ENCODE data around the gene GSG1L.

The GSG1L gene

DNA sequence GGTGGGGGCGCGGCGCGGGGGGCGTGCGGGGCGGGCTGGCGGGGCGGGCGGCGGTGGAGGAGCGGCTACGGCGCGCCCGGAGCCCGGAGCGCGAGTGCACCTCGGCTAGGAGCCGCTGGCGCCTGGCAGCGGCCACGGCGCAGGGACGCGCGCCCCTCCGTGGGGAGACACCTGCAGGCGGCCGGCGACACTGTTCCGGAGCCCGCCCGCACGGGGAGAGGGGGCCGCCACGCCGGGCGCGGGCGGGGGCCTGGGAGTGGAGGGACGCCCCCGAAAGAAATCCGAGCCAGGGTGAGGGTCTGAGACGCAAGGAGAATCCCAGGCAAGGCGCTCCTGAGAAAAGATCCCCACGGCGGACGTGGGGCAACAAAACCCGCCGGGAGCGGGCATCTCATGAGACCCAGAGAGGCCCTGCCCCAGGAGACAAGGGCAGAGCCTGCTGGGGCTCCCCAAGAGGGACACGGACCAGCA lies at the start of gene GSG1L:
TSS of gene GSG1L (minus strand) at position 124 of the 471 bp plus-strand sequence. CDS start 290 bp downstream, outside the sequence.
- Histone ChIP-seq H3K4me3 (no peak within 1 kb of the TSS), H3K36me3 (replicated peaks) (no peaks in the 10 kb centered on the region), H3K4me1 (no peaks in the 10 kb centered on the region), H3K27me3 (ENCODE audit: low read depth) (peaks cover 54% of the 10 kb centered on the region), H3K9me3 (no peaks in the 10 kb centered on the region)
- DNase-seq (ENCODE audit: low spot score in 2 of 2), result no peak
- in situ Hi-C loops (cut with MboI; ENCODE audit: low sequenced_read_pairs), result loop anchor here (25.0 kb wide), 1 partner anchor 451 kb away; no protein-coding TSS in a partner anchor

DNA sequence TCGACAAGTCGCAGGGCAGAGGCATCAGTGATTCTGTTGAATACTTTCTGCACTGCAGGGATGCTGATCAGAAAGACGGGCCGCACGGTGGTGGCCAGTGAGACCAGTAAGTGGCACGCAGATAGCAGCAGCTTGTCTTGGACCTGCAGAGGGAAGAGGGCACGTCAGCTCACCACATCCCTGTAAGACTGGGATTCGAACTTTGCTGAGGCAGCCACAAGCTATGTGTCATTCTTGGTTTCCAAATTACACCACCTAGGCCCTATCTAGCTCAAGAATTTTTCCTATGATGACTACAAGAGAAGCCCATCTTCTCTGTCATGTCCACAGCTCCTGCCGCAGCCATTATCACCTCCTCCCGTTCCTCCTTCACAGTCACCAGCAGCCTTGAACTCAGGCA lies 49.4 kb upstream of the GSG1L start:
- DNase-seq (ENCODE audit: low spot score in 2 of 2), result no peak
- in situ Hi-C loops (cut with MboI; ENCODE audit: low sequenced_read_pairs), result no loop called here
- H3K9me3 ChIP-seq, result no peaks in the 10 kb centered on the region
- H3K4me3 ChIP-seq, result no peak overlapping the region
- H3K27me3 ChIP-seq (ENCODE audit: low read depth), result no peaks in the 10 kb centered on the region
- H3K4me1 ChIP-seq, result no peaks in the 10 kb centered on the region
- peaks cover 99% of the 10 kb centered on the region for H3K36me3 ChIP-seq (replicated peaks)

DNA sequence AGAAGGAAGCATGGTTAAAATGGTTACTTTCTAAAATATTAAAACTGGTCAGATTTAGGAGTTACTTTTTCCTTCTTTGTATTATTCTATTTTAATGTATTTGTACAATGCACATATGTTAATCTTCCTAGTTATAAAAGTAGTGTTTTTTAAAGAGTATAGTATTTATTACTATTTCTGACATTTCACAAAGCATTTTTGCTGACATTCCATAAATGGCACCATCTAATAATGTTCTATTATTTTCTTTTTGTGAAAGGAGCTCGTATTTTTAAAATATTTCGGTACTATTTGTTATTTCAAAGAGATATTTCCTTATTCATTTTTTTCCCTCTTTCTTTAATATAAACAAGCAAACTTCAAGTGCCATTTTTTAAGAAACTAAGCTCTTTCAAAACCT lies 47.5 kb upstream of the GSG1L start:
- H3K27me3 ChIP-seq (ENCODE audit: low read depth), result no peaks in the 10 kb centered on the region
- H3K36me3 ChIP-seq (replicated peaks), result peaks cover 99% of the 10 kb centered on the region
- no peaks in the 10 kb centered on the region for H3K9me3 ChIP-seq
- in situ Hi-C loops (cut with MboI; ENCODE audit: low sequenced_read_pairs), result no loop called here
- H3K4me3 ChIP-seq, result no peak overlapping the region
- no peak for DNase-seq (ENCODE audit: low spot score in 2 of 2)
- H3K4me1 ChIP-seq, result no peaks in the 10 kb centered on the region

DNA sequence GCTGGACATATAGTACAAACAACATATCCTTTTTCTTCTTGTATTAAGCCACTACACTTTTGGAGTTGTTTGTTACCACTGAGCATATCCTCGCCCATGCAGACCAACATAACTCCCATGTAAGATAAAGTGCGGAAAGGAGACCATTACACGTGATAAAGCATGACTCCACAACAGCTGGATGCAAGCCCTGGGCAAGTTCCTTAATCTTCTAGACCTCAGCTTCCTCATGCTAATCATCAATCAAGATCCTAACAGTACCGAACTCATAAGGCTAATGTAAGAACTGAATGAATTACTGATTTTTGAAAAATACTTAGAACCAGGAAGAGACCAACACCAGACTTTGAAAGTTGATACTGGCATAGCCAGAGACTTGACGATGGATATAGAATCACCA lies 47.0 kb upstream of the GSG1L start:
- in situ Hi-C loops (cut with MboI; ENCODE audit: low sequenced_read_pairs), result no loop called here
- no peaks in the 10 kb centered on the region for H3K4me1 ChIP-seq

DNA sequence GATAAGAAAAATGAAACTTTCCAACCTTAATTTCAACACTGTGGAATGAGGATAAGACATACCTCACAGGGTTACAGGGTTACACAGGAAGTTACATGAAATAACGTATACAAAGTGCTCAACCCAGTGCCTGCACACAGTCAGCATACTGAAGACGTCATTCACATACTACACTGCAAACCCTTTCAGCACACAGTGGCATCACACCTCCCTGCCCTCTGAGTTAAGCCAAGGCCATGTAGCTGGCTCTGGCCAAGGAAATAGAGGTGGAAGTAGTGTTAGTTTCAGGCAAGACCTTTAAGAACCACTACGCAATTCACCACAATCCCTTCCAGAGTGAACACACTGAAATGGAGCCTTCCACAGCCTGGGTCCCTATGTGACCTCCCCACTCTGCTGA lies 46.6 kb upstream of the GSG1L start:
- no peak overlapping the region for H3K4me3 ChIP-seq
- no peaks in the 10 kb centered on the region for H3K27me3 ChIP-seq (ENCODE audit: low read depth)
- in situ Hi-C loops (cut with MboI; ENCODE audit: low sequenced_read_pairs), result no loop called here
- H3K36me3 ChIP-seq (replicated peaks), result peaks cover 99% of the 10 kb centered on the region
- H3K4me1 ChIP-seq, result no peaks in the 10 kb centered on the region
- H3K9me3 ChIP-seq, result no peaks in the 10 kb centered on the region
- DNase-seq (ENCODE audit: low spot score in 2 of 2), result no peak

More for the DNA sequence above, 47.0 kb upstream of the GSG1L start:
- H3K9me3 ChIP-seq, result no peaks in the 10 kb centered on the region
- peaks cover 99% of the 10 kb centered on the region for H3K36me3 ChIP-seq (replicated peaks)
- H3K4me3 ChIP-seq, result no peak overlapping the region
- DNase-seq (ENCODE audit: low spot score in 2 of 2), result no peak
- no peaks in the 10 kb centered on the region for H3K27me3 ChIP-seq (ENCODE audit: low read depth)

DNA sequence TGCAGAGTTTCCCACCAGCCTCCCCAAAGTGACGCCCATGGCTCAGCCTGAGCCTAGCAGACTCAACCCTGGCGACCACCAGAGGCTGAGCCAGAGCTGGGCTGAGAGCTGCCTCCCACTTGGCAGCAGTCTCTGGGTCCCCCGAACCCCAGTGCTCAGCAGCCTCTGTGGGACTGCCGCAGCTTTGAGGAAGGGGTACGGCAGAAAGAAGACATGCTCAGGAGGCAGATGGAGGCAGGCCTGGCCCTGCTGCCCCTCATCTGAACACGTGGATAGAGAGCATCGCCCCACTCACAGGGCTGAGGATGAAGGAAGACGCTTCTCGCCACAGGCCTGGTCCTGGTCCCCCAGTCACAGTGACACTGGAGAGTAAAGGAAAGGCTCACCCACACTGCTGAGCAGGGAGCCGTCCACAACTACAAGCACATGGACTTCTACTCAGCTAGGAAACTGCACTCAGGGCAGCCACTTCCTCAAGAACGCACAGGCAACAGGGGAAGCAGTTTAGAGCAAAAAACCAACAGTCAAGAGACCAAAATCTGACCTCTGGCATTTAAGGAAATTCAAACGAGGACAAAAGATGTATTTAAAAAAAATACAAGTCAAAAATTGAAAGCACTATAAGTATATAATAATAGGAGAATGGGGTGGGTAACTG lies 45.2 kb upstream of the GSG1L start:
- Histone ChIP-seq H3K9me3 (no peaks in the 10 kb centered on the region), H3K4me1 (no peaks in the 10 kb centered on the region), H3K36me3 (replicated peaks) (peaks cover 99% of the 10 kb centered on the region), H3K4me3 (no peak overlapping the region), H3K27me3 (ENCODE audit: low read depth) (no peaks in the 10 kb centered on the region)
- no peak for DNase-seq (ENCODE audit: low spot score in 2 of 2)
- in situ Hi-C loops (cut with MboI; ENCODE audit: low sequenced_read_pairs), result no loop called here

DNA sequence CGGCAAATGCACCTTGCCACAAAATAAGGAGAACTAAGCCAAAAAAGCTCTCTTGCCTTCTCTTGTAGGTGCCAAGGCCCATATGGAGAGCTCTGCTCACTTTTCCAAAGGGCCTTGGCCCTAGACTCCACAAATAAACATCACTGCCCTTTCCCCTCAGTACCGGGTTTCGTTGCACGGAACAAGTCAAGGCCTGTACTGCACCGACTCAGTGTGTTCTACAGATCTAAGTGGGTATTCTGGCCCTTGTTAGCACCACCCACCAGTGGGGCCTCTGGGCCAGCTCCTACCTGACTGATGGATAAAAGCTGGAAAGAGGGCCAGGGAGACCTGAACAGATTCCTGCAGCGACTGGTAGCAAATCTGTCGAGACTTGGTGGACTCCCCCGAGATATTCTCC lies 43.7 kb upstream of the GSG1L start:
- Histone ChIP-seq H3K27me3 (ENCODE audit: low read depth) (no peaks in the 10 kb centered on the region), H3K4me3 (no peak overlapping the region), H3K36me3 (replicated peaks) (peaks cover 99% of the 10 kb centered on the region), H3K4me1 (no peaks in the 10 kb centered on the region), H3K9me3 (no peaks in the 10 kb centered on the region)
- no peak for DNase-seq (ENCODE audit: low spot score in 2 of 2)
- in situ Hi-C loops (cut with MboI; ENCODE audit: low sequenced_read_pairs), result no loop called here

DNA sequence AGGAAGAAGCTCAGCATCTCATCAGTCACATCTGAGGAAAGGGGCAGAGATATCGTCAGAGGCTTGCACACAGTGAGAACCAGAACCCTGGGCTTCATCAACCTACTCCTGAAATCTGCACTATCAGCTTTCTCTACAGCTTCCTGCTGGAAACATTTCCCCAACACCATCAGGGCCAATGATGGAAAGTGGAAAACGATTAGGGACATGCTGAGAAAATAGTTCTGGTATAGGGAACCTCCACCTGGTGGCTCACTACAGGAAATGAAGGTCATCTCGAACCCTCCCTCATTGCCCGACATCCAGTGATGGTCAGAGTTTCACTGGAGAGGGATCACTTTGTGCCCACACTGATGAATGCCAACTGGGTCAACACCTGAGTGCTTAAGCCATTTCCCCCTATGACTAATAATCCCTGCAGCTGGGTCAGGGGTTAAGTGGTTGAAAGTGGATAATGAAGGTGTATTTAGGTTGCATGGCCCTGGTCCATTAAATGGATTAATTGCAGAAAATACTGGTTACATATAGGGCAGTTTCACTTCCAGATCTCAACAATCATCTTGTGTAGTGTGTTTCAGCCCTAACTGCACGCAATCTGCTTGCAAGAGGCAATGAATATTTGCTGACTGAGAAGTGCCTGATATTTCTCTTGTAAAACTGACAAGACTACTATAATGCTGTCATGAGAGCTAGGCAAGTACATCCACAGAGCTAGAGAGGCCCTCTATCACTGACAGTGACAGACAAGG lies 43.1 kb upstream of the GSG1L start:
- peaks cover 99% of the 10 kb centered on the region for H3K36me3 ChIP-seq (replicated peaks)

DNA sequence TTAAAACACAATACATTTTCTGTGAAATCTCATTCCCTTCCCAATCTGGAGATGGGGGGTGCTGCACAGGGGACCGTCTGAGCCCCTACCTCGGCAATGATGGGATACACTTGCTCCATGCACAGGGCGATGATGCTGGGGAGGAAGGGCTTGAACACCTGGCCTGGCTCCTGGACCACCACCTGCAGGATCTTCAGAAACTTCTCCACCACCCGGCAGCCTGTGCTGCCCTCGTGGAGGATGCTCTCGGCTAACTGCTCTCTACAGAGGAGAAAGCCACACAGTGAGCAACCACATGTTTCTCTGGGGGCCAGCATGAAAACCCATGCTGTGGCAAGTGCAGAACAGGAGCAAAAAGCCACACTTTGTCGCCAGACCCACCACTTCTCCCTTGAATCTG lies 42.4 kb upstream of the GSG1L start:
- Histone ChIP-seq H3K27me3 (ENCODE audit: low read depth) (no peaks in the 10 kb centered on the region), H3K4me3 (no peak overlapping the region), H3K36me3 (replicated peaks) (peaks cover 99% of the 10 kb centered on the region), H3K4me1 (no peaks in the 10 kb centered on the region), H3K9me3 (no peaks in the 10 kb centered on the region)
- DNase-seq (ENCODE audit: low spot score in 2 of 2), result no peak
- in situ Hi-C loops (cut with MboI; ENCODE audit: low sequenced_read_pairs), result no loop called here

More for the DNA sequence above, 43.1 kb upstream of the GSG1L start:
- no peaks in the 10 kb centered on the region for H3K4me1 ChIP-seq
- H3K9me3 ChIP-seq, result no peaks in the 10 kb centered on the region
- no peaks in the 10 kb centered on the region for H3K27me3 ChIP-seq (ENCODE audit: low read depth)
- in situ Hi-C loops (cut with MboI; ENCODE audit: low sequenced_read_pairs), result no loop called here
- DNase-seq (ENCODE audit: low spot score in 2 of 2), result no peak
- H3K4me3 ChIP-seq, result no peak overlapping the region

DNA sequence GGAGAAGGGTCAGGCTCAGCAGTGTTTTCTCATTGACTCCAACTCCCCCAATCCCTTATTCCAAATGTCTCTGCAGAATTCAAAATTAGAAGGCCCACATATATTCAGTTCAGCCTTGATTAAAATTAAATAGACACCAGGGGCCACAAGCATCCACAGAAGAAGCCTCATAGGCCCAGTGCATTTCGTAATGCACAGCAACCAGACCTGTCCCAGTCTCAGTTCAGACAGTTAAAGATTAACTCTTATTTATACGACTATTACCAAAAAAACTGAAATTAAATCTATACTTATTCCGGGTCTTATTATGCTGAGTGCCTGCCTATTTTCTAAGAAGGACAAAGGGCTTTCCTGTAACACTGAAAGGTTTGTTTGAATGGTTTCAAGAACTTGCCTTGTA lies 41.8 kb upstream of the GSG1L start:
- no peaks in the 10 kb centered on the region for H3K27me3 ChIP-seq (ENCODE audit: low read depth)
- in situ Hi-C loops (cut with MboI; ENCODE audit: low sequenced_read_pairs), result no loop called here
- no peak overlapping the region for H3K4me3 ChIP-seq
- peaks cover 99% of the 10 kb centered on the region for H3K36me3 ChIP-seq (replicated peaks)
- no peaks in the 10 kb centered on the region for H3K9me3 ChIP-seq
- no peak for DNase-seq (ENCODE audit: low spot score in 2 of 2)
- H3K4me1 ChIP-seq, result no peaks in the 10 kb centered on the region

DNA sequence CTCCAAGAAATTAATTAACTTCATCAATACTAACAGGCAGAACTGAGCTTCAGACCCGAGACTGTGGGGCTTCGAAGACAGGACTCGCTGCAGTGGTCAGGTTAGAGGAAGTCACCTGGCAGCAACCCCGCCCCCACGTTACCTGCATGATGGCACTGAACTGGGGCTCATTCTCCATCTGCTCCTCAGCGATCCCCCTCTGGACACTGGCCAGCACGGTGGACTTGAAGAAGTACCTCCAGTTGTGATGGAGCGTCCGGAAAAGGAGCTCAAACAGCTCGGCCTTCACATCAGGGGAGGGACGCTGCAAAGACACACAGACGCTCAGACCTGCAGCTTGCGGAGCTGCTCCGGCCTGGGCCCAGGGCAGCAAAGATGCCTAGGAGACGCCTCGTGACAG lies 40.9 kb upstream of the GSG1L start:
- Histone ChIP-seq H3K4me3 (no peak overlapping the region), H3K4me1 (no peaks in the 10 kb centered on the region), H3K9me3 (no peaks in the 10 kb centered on the region), H3K27me3 (ENCODE audit: low read depth) (no peaks in the 10 kb centered on the region), H3K36me3 (replicated peaks) (peaks cover 99% of the 10 kb centered on the region)
- in situ Hi-C loops (cut with MboI; ENCODE audit: low sequenced_read_pairs), result no loop called here
- DNase-seq (ENCODE audit: low spot score in 2 of 2), result no peak

DNA sequence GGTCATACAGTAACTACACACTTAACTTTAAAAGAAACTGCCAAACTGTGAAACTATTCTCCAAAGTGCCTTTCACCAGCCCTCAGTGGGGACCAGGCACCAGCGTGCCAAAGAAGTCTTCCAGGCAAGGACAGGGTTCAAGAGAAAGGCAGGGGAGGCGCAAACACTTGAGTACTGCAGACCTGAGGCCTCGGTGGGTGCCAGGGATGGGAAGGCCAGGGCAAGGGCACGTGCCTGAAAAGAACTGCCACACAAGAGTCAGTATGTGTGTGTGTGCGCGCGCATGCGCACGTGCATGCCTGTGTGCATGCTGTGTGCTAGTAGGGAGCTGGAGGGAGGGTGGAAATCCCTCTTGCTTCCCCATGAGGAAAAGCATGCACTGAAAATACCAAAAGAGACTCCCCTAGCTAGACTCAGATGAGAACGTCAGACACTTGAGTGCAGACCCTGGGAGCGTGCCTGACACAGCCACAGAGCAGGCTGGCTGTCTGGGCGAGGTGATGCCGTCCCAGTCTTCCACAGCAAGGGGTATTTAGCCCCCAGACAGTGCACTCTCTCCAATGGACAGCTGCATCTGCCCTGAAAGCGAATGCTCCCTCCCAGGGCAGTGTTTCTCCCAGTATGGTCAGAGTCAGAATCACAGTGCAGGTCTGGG lies 40.1 kb upstream of the GSG1L start:
- in situ Hi-C loops (cut with MboI; ENCODE audit: low sequenced_read_pairs), result no loop called here
- no peaks in the 10 kb centered on the region for H3K27me3 ChIP-seq (ENCODE audit: low read depth)
- H3K4me1 ChIP-seq, result no peaks in the 10 kb centered on the region
- no peaks in the 10 kb centered on the region for H3K9me3 ChIP-seq
- H3K36me3 ChIP-seq (replicated peaks), result peaks cover 100% of the 10 kb centered on the region
- no peak overlapping the region for H3K4me3 ChIP-seq
- DNase-seq (ENCODE audit: low spot score in 2 of 2), result no peak

DNA sequence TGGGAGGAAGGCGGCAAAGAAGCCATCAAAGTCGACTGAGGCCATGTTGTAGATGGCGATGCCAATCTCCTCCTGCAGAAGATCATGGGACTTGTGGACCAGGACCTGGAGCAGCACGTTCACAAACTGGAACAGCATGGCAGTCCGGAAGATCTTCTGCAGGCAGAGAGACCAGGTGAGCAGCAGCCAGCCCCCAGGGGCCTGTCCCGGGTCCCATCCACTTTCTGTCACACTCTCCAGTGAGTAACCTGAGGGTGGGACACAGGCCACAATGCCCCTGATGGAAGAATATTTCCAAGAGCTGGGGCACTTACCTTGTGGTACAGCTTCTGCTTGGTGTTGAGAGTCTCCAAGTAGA lies 38.0 kb upstream of the GSG1L start:
- H3K36me3 ChIP-seq (replicated peaks), result peaks cover 95% of the 10 kb centered on the region
- no peaks in the 10 kb centered on the region for H3K27me3 ChIP-seq (ENCODE audit: low read depth)
- DNase-seq (ENCODE audit: low spot score in 2 of 2), result no peak
- no peaks in the 10 kb centered on the region for H3K9me3 ChIP-seq
- in situ Hi-C loops (cut with MboI; ENCODE audit: low sequenced_read_pairs), result no loop called here
- no peaks in the 10 kb centered on the region for H3K4me1 ChIP-seq
- H3K4me3 ChIP-seq, result no peak overlapping the region

Measured in HAP-1 (cell line).